Stimulated activated CD8-positive, alpha-beta memory T cell treated with anti-CD3 and anti-CD28 coated beads, Interleukin-15, amount 100 ng/mL, for 1 hour (primary cell): ENCODE measurements around the gene LOXL1.
A peak's percentile ranks its signal among the peaks of the same experiment; 100 is the strongest.

Source experiments
- DNase-seq: peaks from one replicate; pipeline ENCODE4 v3.0.0-alpha.2; 2020; ENCODE audit warnings: low read depth

Gene LOXL1

DNA sequence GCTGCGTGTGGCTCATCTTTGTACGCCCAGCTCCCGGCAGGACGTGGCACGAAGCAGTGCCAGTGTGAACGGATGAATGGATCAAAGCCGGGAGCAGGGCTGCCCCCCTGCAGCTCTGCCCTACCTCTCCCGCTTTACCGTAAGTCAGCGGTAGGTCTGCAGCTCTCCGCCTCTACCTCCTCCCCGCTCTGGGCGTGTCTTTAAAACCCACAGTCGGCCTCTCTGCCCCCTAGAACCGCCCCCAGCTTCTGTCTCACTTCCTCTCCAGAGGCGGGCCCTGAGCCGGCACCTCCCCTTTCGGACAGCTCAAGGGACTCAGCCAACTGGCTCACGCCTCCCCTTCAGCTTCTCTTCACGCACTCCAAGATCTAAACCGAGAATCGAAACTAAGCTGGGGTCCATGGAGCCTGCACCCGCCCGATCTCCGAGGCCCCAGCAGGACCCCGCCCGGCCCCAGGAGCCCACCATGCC is 68.2 kb downstream of the LOXL1 start, which contains the start of gene PML:
PML (plus strand) TSS at position 304 of the 471 bp plus-strand sequence; CDS start at position 401, 97 bp downstream.
- peak; percentile 87 for DNase-seq

DNA sequence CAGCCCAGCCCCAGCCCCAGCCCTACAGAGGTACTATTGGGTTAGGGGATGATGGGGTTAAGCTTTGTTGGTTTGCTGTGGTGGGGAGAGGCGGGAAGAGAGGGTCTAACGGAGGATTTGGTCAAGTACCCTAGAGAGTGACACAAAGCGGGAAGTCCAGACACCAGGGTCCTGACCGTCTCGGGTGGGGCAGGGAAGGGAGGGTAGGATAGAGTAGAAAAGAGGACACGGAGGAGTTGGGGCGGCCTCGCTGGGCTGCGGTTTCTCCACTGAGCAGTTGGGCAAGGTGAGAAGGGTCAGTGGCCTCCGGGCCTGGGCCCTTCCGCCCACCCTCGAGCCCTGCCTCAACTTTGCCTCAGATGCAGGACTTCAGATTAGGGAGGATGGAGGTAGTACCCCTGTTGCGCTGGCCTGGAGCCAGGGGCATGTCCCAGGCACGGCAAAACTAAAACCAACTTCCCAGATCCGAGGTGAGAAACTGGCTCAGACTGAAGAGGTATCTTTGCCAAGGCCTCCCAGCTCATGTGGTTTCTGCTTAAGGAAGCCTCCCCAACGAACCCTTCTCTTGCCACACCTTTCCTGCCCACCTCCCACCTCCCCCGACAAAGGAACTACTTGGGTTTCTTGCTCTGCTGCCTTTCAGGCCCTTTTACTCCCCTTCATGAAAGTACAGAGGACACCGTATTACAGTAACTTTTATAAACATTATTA is 68.8 kb downstream of the LOXL1 start:
- no peak for DNase-seq

DNA sequence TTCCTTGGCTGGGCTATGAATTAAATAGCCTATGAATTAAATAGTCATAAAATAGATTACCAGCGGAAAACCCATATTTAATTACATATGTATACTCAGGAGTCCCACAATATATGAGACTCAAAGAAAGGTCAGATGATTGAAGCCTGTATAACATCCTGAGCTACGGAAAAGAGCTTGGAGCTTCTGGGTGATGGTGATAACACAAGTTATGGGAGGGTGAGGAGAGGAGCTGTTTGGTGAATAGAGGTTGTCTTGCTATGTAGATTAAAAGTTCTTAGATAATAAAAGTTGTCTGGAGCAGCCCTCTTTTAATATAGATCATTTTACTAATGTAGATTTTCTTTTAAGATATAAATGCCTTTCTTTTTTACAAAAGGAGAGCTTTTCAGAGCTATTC is 70.0 kb downstream of the LOXL1 start:
- DNase-seq = no peak

DNA sequence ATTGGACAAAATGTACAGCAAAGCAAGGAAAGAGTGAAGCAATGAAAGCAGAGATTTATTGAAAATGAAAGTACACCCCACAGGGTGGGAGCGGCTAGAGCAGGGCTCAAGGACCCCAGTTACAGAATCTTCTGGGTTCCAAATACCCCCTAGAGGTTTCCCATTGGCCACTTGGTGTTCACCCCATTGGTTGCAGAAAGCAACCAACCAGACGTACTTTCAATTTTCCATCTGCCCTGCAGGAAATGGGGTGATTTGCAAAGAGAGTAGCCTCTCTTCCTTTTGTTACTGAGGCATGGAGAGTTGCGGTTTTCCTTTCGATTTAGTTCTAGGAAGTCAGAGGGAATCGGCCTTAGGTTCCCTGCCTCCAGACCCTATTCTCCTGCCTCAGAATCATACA is 70.7 kb downstream of the LOXL1 start:
- DNase-seq = no peak

DNA sequence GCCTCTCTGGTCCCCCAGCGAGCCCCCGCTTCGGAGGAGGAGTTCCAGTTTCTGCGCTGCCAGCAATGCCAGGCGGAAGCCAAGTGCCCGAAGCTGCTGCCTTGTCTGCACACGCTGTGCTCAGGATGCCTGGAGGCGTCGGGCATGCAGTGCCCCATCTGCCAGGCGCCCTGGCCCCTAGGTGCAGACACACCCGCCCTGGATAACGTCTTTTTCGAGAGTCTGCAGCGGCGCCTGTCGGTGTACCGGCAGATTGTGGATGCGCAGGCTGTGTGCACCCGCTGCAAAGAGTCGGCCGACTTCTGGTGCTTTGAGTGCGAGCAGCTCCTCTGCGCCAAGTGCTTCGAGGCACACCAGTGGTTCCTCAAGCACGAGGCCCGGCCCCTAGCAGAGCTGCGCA is 71.7 kb downstream of the LOXL1 start:
- no peak for DNase-seq
